Transverse colon (tissue), 4 donors: ENCODE measurements around the gene FCAR.

Source experiments
- CTCF ChIP-seq, 5 experiments: fragments of 200-600 bp in 3 of 5; fragments of 450-650 bp in 2 of 5; sonication (generic) in 3 of 5; IDR thresholded peaks; 1 replicate in 2 of 5; 2 replicates in 3 of 5; pipeline ENCODE4 v1.5.1; 2016 to 2017; ENCODE audit warnings: antibody characterized with exemption in 5 of 5, inconsistent platforms in 3 of 5, mild to moderate bottlenecking in 2 of 5, moderate library complexity in 1 of 5
- POLR2AphosphoS5 ChIP-seq, 3 donors: sonication (generic); formaldehyde crosslinking; IDR thresholded peaks; one replicate each; pipeline ENCODE4 v1.6.1; 2016; ENCODE audit warnings: antibody characterized with exemption in 3 of 3

GRCh38 chr19:54923276-54923675 lies 49.2 kb downstream of the FCAR start:
- no peak for TF ChIP-seq CTCF (IDR thresholded peaks at IDR 0.05)
- TF ChIP-seq POLR2AphosphoS5 (IDR thresholded peaks at IDR 0.05): no peak
